GM19372 (cell line): ENCODE measurements around the gene ZDHHC11B.
"Not testable (repeated sequence)": the region's sequence is repeated elsewhere in the genome, so short reads cannot be mapped to it uniquely, and the experiment has no call there.

Experiments used
- ATAC-seq: cut with Tn5 transposase; IDR thresholded peaks from one replicate; pipeline ENCODE4 v1.9.1; 2021; ENCODE audit warnings: mild to moderate bottlenecking, low read depth, moderate library complexity; ENCODE audit not compliant: unreplicated experiment

Gene ZDHHC11B

GRCh38 chr5:785181-785705 is 714 bp upstream of the ZDHHC11B start:
- peak; percentile 3 for ATAC-seq

- ATAC-seq = not testable (repeated sequence)
These were observed 575 bp downstream of the ZDHHC11B start for GRCh38 chr5:783881-784427.

- ATAC-seq = not testable (repeated sequence)
These were observed 1.3 kb downstream of the ZDHHC11B start for GRCh38 chr5:783049-783802.

DNA sequence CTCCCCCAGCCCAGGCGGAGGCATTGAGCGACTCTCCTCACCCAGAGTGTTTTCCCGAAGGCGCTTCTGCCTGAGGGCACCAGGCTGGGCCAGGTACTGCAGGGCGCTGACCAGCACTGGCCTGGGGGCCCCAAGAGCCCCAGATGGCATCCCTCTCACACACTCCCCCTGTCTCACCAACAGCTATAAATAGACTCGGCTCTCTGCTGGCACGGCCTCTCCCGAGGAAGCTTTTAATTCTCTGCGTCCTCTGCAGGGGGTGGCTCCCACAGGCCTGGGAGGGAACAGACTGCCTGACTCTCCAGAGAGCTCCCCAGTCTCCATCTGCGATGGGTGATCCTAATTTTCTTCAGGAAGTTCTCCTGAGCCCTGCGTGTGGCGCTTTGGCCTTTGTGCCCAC is 2.2 kb downstream of the ZDHHC11B start:
- ATAC-seq = not testable (repeated sequence)

- ATAC-seq = not testable (repeated sequence)
These were observed 4.0 kb downstream of the ZDHHC11B start for GRCh38 chr5:780571-780970.

DNA sequence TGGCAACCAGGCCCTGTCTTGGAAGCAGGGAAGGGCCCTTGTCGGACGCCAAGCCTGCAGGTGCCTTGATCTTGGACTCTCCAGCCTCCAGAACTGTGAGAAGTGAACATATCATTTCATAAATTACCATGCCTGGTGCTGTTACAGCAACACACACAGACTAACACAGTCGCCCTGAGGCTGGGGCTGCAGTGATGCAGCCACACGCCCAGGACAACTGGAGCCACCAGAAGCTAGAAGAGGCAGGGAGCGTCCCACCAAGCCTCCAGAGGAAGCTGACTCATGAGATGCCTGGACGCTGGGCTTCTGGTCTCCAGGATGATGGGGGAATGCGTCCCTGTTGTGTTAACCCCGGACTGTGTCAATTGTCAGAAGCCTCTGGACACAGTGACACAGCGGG is 5.6 kb downstream of the ZDHHC11B start:
- not testable (repeated sequence) for ATAC-seq

GRCh38 chr5:778421-778820 is 6.1 kb downstream of the ZDHHC11B start:
- ATAC-seq = not testable (repeated sequence)

DNA sequence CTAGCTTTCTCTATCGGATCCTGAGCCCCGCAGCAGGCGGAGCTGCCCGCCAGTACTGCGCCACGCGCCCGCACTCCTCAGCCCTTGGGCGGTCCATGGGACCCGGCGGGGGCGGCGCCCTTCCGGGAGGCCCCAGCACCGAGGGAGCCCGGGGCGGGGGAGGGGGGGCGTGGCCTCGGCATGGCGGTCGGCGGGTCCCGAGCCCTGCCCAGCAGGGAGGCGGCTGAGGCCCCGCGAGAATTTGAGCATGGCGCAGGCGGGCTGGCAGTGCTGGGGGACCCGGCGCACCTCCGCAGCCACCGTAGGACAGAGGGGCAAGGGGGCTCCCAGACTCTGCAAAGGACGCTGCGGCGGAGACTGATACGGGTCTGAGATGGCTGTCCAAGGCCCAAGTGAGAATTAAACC is 6.8 kb downstream of the ZDHHC11B start:
- ATAC-seq = no peak

DNA sequence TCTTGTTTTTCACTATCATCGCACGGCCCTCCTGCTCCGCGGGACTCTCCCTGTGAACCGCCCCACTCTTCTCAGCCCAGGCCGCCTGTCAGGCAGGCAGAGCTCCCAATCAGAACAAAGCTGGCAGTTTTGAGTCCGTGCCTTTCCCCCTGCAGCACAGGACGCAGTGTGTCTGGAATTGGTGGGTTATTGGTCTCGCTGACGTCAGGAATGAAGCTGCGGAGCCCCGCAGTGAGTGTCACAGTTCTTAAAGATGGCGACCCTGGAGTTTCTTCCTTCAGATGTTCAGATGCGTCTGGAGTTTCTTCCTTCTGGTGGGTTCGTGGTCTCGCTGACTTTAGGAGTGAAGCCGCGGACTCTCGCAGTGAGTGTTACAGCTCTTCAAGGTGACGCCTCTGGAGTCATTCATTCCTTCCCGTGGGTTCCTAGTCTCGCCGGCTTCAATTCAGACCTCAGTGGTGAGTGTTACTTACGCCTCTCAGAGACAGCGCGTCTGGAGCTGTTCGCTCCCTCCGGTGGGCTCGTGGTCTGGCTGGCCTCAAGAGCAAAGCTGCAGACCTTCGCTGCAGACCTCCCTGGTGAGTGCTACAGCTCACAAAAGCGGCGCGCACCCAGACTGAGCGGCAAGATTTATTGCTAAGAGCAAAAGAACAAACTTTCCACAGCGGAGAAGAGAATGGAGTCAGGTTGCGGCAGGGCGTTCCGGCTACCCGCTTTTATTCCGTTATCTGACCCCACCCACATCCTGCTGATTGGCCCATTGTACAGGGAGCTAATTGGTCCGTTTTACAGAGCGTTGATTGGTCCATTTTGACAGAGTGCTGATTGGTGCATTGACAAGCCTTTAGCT is 7.4 kb downstream of the ZDHHC11B start:
- no peak for ATAC-seq

GRCh38 chr5:775961-776861 is 8.3 kb downstream of the ZDHHC11B start:
- no peak for ATAC-seq

DNA sequence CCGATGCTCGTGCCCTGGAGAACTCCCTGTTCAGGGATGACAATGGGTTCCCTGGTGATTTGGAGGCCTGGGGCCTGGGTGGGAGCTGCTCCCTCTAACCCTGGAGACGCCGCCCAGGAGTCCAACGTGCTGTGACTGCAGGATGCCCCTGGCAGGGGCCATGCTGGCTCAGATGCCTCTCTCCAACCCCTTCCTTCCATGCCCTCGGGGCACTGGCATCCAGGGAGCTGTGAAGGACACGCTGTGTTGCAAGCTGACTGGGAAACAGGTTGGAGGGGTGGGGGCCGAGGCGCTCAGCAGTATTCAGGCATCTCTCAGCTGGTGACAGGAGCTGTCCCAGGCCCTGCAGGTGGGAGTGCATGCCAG is 9.0 kb downstream of the ZDHHC11B start:
- ATAC-seq = not testable (repeated sequence)

DNA sequence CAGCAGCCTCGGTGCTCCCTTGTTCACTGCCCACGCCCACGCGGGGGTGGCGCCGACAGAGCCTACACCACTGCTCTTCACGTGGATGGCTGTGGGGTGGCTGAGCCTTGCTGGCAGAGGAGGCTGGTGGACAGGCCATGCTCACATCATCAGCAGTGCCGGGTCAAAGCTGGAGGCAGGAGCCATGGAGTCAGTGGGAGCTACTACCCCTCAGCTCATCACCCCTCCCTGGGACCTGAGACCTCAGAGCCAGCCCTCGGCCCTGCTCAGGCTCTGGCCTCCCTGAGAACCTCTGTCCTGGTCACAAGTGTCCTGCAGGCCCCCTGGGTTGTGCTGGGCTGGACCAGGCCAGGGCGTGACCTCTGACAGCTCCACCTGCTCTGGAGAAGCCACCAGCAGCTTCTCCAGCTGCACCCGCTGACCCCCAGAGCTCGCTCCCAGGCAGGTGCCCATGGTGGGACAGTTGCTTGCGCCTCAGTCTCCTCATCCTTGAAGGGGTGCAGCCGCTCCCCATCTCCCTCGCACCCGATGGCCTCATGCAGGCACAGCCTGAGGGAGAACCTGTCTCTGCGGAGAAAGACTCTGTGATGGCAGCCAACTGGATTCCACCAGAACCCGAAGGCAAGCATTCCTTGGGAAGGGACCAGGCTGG is 9.5 kb downstream of the ZDHHC11B start:
- ATAC-seq = not testable (repeated sequence)

DNA sequence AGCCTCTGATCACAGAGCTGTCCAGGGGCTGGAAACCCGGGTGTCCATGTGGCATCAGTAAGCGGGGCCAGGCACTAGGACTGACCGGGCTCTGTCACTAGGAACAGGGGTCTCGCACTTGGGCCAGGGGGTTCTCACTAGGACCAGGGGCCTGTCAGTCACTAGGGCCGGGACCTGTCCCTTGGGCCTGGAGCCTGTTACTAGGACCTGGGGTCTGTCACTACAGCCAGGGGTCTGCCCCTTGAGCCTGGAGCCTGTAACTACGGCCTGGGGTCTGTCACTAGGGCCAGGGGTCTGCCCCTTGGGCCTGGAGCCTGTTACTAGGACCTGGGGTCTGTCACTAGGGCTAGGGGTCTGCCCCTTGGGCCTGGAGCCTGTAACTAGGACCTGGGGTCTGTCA is 10.2 kb downstream of the ZDHHC11B start:
- ATAC-seq = not testable (repeated sequence)

GRCh38 chr5:773517-774264 is 10.8 kb downstream of the ZDHHC11B start:
- ATAC-seq = no peak

DNA sequence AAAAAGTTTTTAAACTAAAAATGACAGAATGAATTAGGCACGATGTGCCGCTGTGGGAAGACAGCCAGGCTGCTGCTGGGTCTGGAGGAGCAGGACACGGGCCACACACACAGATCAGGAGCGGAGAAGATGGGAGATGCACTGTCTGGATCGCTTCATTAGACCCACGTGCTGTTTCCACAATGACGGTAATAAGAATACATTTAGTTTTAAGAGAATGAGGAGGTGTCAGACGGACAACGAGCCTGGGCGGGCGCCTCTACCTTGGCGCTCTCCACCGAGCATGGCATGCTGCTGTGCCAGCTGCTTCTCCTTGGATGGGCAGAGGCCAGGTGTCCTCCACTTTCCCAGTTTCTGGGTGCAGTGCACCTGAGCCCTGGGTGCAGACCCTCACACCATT is 11.6 kb downstream of the ZDHHC11B start:
- ATAC-seq = not testable (repeated sequence)

GRCh38 chr5:772547-772890 is 12.0 kb downstream of the ZDHHC11B start:
- ATAC-seq = not testable (repeated sequence)

GRCh38 chr5:771841-772546 is 12.5 kb downstream of the ZDHHC11B start:
- ATAC-seq = not testable (repeated sequence)

DNA sequence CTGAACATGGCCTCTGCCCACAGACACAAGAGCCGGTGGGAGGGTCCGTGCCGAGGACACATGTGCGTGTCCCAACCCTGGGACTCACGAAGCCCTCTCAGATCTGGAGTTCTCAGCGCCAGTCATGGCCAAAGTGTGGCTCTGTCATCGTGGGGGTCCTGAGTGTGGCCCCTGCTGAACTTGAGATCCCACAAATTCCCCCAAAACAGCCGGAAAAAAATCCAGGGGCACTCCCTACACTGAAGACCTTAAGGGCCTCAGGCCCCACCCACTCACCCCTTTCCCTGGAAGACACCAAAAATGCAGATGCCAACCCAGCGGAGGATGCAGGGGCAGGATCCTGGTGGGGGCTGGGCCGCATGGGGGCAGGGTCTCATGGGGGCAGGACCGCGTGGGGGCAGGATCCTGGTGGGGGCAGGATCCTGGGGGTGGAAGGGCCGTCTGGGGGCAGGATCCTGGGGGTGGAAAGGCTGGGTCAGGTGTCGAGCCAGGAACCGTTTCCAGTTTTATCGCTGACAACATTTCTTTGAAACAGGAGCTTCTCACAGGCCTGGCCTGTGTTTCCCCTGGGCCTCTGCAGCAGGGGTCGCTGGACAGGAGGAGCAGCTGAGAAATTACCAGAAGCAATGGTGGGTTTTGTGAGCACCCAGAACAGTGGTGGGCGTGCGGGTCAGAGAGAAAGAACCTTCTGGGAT is 13.3 kb downstream of the ZDHHC11B start:
- not testable (repeated sequence) for ATAC-seq
